GM19240 (cell line): ENCODE results near the gene EPHA5.

Source experiments
- DNase-seq: peaks from one replicate; pipeline ENCODE4 v3.0.0; 2011; ENCODE audit warnings: low spot score; ENCODE audit not compliant: insufficient read length

The EPHA5 gene

GRCh38 chr4:65670331-65671031 is at the start of gene EPHA5:
Gene EPHA5 (minus strand): TSS chr4:65670489. CDS start chr4:65669742, 747 bp downstream.
- DNase-seq: no peak

- no peak for DNase-seq
Measured at GRCh38 chr4:65719635-65720034, 49.3 kb upstream of the EPHA5 start.

GRCh38 chr4:65698631-65699030 is 28.3 kb upstream of the EPHA5 start:
- no peak for DNase-seq

GRCh38 chr4:65696436-65696835 is 26.1 kb upstream of the EPHA5 start:
- DNase-seq: no peak

GRCh38 chr4:65671372-65671771 is 1.1 kb upstream of the EPHA5 start:
- DNase-seq: no peak

GRCh38 chr4:65670020-65670330 is 314 bp downstream of the EPHA5 start:
- no peak for DNase-seq

GRCh38 chr4:65669111-65670019 is 924 bp downstream of the EPHA5 start:
- DNase-seq: no peak

- no peak for DNase-seq
Measured at GRCh38 chr4:65668201-65669089, 1.8 kb downstream of the EPHA5 start.

GRCh38 chr4:65667506-65668041 is 2.7 kb downstream of the EPHA5 start:
- DNase-seq: no peak

GRCh38 chr4:65665771-65666523 is 4.3 kb downstream of the EPHA5 start:
- no peak for DNase-seq

- no peak for DNase-seq
Measured at GRCh38 chr4:65661471-65661870, 8.8 kb downstream of the EPHA5 start.

GRCh38 chr4:65658117-65658516 is 12.2 kb downstream of the EPHA5 start:
- no peak for DNase-seq

GRCh38 chr4:65656008-65656407 is 14.3 kb downstream of the EPHA5 start:
- DNase-seq: no peak

- DNase-seq: no peak
Measured at GRCh38 chr4:65654976-65655375, 15.3 kb downstream of the EPHA5 start.

GRCh38 chr4:65653740-65654361 is 16.4 kb downstream of the EPHA5 start:
- no peak for DNase-seq

GRCh38 chr4:65651751-65652150 is 18.5 kb downstream of the EPHA5 start:
- no peak for DNase-seq

- no peak for DNase-seq
Measured at GRCh38 chr4:65651031-65651430, 19.3 kb downstream of the EPHA5 start.

- no peak for DNase-seq
Measured at GRCh38 chr4:65646136-65646535, 24.2 kb downstream of the EPHA5 start.

GRCh38 chr4:65645185-65645584 is 25.1 kb downstream of the EPHA5 start:
- no peak for DNase-seq
